HEK293 (cell line): Measurements from ENCODE around the gene TRIM44.

Source experiments
- CTCF ChIA-PET: fragments of 350-600 bp; formaldehyde crosslinking; extraction: SDS; loops from one replicate; lab custom pipeline; 2021; ENCODE audit warnings: antibody characterized with exemption; lab: Yijun Ruan, JAX
- POLR2A ChIA-PET: fragments of 300-600 bp; formaldehyde crosslinking; extraction: SDS; loops from one replicate; lab custom pipeline; 2020; ENCODE audit warnings: antibody characterized with exemption, inconsistent platforms; lab: Yijun Ruan, JAX
- H3K27ac ChIP-seq: fragments of 200-500 bp; sonication (Bioruptor generic); 2 replicates; pipeline ENCODE4 v1.5.1; 2014; ENCODE audit warnings: low read depth, low read length, control low read depth, inconsistent platforms; ENCODE audit errors: extremely low read depth
- H3K36me3 ChIP-seq, 2 experiments: fragments of 200-500 bp in 1 of 2; sonication (Bioruptor generic) in 1 of 2; 1 replicate in 1 of 2; 2 replicates in 1 of 2; pipeline ENCODE4 v1.5.1; 2014 to 2017; ENCODE audit warnings: inconsistent platforms in 2 of 2, low read length in 2 of 2; ENCODE audit not compliant: control insufficient read depth in 2 of 2, insufficient read depth in 1 of 2
- H3K4me1 ChIP-seq: fragments of 200-500 bp; sonication (Bioruptor generic); 2 replicates; pipeline ENCODE4 v1.5.1; 2014; ENCODE audit warnings: mild to moderate bottlenecking, low read length, inconsistent platforms; ENCODE audit not compliant: control insufficient read depth, insufficient read depth
- H3K4me3 ChIP-seq: 2 replicates; pipeline ENCODE4 v1.5.1; 2011; ENCODE audit warnings: low read depth, mild to moderate bottlenecking, control low read depth, low read length, moderate library complexity
- H3K9me3 ChIP-seq: fragments of 200-500 bp; sonication (Bioruptor generic); 2 replicates; pipeline ENCODE4 v1.5.1; 2014; ENCODE audit warnings: low read depth, low read length, inconsistent platforms; ENCODE audit not compliant: control insufficient read depth, insufficient read depth
- GLIS1 ChIP-seq: fragments of 450-650 bp; formaldehyde crosslinking; IDR thresholded peaks from 2 replicates; pipeline ENCODE4 v1.5.1; 2016; ENCODE audit warnings: missing biosample characterization, missing genetic modification characterization
- KLF8 ChIP-seq: fragments of 450-650 bp; formaldehyde crosslinking; IDR thresholded peaks from 2 replicates; pipeline ENCODE4 v1.5.1; 2016; ENCODE audit warnings: missing biosample characterization, missing genetic modification characterization
- MEIS1 ChIP-seq: sonication (generic); formaldehyde crosslinking; IDR thresholded peaks from 2 replicates; pipeline ENCODE4 v1.8.1; 2022; ENCODE audit warnings: missing genetic modification reagents, mild to moderate bottlenecking, borderline replicate concordance
- ZBTB17 ChIP-seq: fragments of 450-650 bp; formaldehyde crosslinking; IDR thresholded peaks from 2 replicates; pipeline ENCODE4 v1.5.1; 2016; ENCODE audit warnings: missing biosample characterization, missing genetic modification characterization
- ZBTB48 ChIP-seq: fragments of 450-650 bp; formaldehyde crosslinking; IDR thresholded peaks from 2 replicates; pipeline ENCODE4 v1.5.1; 2016; ENCODE audit warnings: missing biosample characterization, missing genetic modification characterization
- ZBTB6 ChIP-seq: fragments of 450-650 bp; formaldehyde crosslinking; IDR thresholded peaks from 2 replicates; pipeline ENCODE4 v1.5.1; 2017; ENCODE audit warnings: missing biosample characterization, missing genetic modification characterization
- ZFP41 ChIP-seq: fragments of 450-650 bp; formaldehyde crosslinking; IDR thresholded peaks from 2 replicates; pipeline ENCODE4 v1.5.1; 2016; ENCODE audit warnings: missing biosample characterization, missing genetic modification characterization, borderline replicate concordance
- ZIC2 ChIP-seq: fragments of 450-650 bp; formaldehyde crosslinking; IDR thresholded peaks from 2 replicates; pipeline ENCODE4 v1.5.1; 2016; ENCODE audit warnings: missing biosample characterization, missing genetic modification characterization
- ZNF112 ChIP-seq: fragments of 450-650 bp; formaldehyde crosslinking; IDR thresholded peaks from 2 replicates; pipeline ENCODE4 v1.5.0; 2017; ENCODE audit warnings: missing biosample characterization, missing genetic modification characterization
- ZNF138 ChIP-seq: fragments of 450-650 bp; formaldehyde crosslinking; IDR thresholded peaks from 2 replicates; pipeline ENCODE4 v1.5.1; 2016; ENCODE audit warnings: missing biosample characterization, missing genetic modification characterization, borderline replicate concordance
- ZNF140 ChIP-seq: fragments of 450-650 bp; formaldehyde crosslinking; IDR thresholded peaks from 2 replicates; pipeline ENCODE4 v1.5.1; 2016; ENCODE audit warnings: missing biosample characterization, missing genetic modification characterization
- ZNF169 ChIP-seq: fragments of 450-650 bp; formaldehyde crosslinking; IDR thresholded peaks from 2 replicates; pipeline ENCODE4 v1.5.1; 2016; ENCODE audit warnings: missing biosample characterization, missing genetic modification characterization
- ZNF211 ChIP-seq: fragments of 450-650 bp; formaldehyde crosslinking; IDR thresholded peaks from 2 replicates; pipeline ENCODE4 v1.5.1; 2016; ENCODE audit warnings: low read depth, missing biosample characterization, missing genetic modification characterization
- ZNF23 ChIP-seq: fragments of 450-650 bp; formaldehyde crosslinking; IDR thresholded peaks from 2 replicates; pipeline ENCODE4 v1.5.1; 2016; ENCODE audit warnings: missing biosample characterization, missing genetic modification characterization, borderline replicate concordance
- ZNF248 ChIP-seq: fragments of 450-650 bp; formaldehyde crosslinking; IDR thresholded peaks from 2 replicates; pipeline ENCODE4 v1.5.1; 2017; ENCODE audit warnings: missing biosample characterization, missing genetic modification characterization
- ZNF280D ChIP-seq: fragments of 450-650 bp; formaldehyde crosslinking; IDR thresholded peaks from 2 replicates; pipeline ENCODE4 v1.5.1; 2016; ENCODE audit warnings: missing biosample characterization, missing genetic modification characterization
- ZNF302 ChIP-seq: fragments of 450-650 bp; formaldehyde crosslinking; IDR thresholded peaks from 2 replicates; pipeline ENCODE4 v1.5.1; 2016; ENCODE audit warnings: missing biosample characterization, missing genetic modification characterization, low read depth
- ZNF416 ChIP-seq: fragments of 450-650 bp; formaldehyde crosslinking; IDR thresholded peaks from 2 replicates; pipeline ENCODE4 v1.5.1; 2016; ENCODE audit warnings: missing biosample characterization, missing genetic modification characterization
- ZNF510 ChIP-seq: fragments of 450-650 bp; formaldehyde crosslinking; IDR thresholded peaks from 2 replicates; pipeline ENCODE4 v1.5.1; 2018; ENCODE audit warnings: mild to moderate bottlenecking, missing genetic modification characterization, missing biosample characterization; ENCODE audit not compliant: insufficient replicate concordance
- ZNF513 ChIP-seq: fragments of 450-650 bp; IDR thresholded peaks from 2 replicates; pipeline ENCODE4 v1.5.1; 2018; ENCODE audit warnings: missing biosample characterization, missing genetic modification characterization
- ZNF518A ChIP-seq: fragments of 450-650 bp; formaldehyde crosslinking; conservative IDR thresholded peaks from 2 replicates; pipeline ENCODE4 v1.5.1; 2016; ENCODE audit warnings: low read depth, missing biosample characterization, missing genetic modification characterization
- ZNF521 ChIP-seq: fragments of 450-650 bp; formaldehyde crosslinking; IDR thresholded peaks from 2 replicates; pipeline ENCODE4 v1.5.1; 2017; ENCODE audit warnings: missing biosample characterization, mild to moderate bottlenecking, missing genetic modification characterization
- ZNF677 ChIP-seq: fragments of 450-650 bp; IDR thresholded peaks from 2 replicates; pipeline ENCODE4 v1.5.0; 2018; ENCODE audit warnings: missing biosample characterization, mild to moderate bottlenecking, missing genetic modification characterization, moderate library complexity
- ZNF76 ChIP-seq: fragments of 450-650 bp; formaldehyde crosslinking; IDR thresholded peaks from 2 replicates; pipeline ENCODE4; 2016; ENCODE audit warnings: low read depth, missing biosample characterization, missing genetic modification characterization, borderline replicate concordance
- ZSCAN23 ChIP-seq: fragments of 450-650 bp; formaldehyde crosslinking; IDR thresholded peaks from 2 replicates; pipeline ENCODE4 v1.5.1; 2016; ENCODE audit warnings: missing biosample characterization, missing genetic modification characterization

TRIM44 gene

GRCh38 chr11:35655856-35656255, 6.7 kb upstream of the TRIM44 start:
- H3K9me3 ChIP-seq: no peaks in the 10 kb centered on the region
- CTCF ChIA-PET: no interaction called here
- H3K4me1 ChIP-seq: peaks cover 2% of the 10 kb centered on the region; the same call in 1 of the 2 replicates
- no peaks in the 10 kb centered on the region for H3K36me3 ChIP-seq
- TF ChIP-seq ZNF280D: no peak
- no peak for TF ChIP-seq ZNF513 (tag by site-specific recombination)
- TF ChIP-seq ZNF140 (tag by site-specific recombination): no peak
- TF ChIP-seq ZNF248 (tag by site-specific recombination): no peak
- TF ChIP-seq ZNF416 (tag by site-specific recombination): no peak
- no peak for TF ChIP-seq KLF8 (tag by site-specific recombination)
- TF ChIP-seq ZNF76: no peak
- no peak for TF ChIP-seq ZNF23 (tag by site-specific recombination)
- TF ChIP-seq ZNF211 (tag by site-specific recombination): no peak
- no peak for TF ChIP-seq ZNF138
- TF ChIP-seq ZFP41 (tag by site-specific recombination): no peak
- TF ChIP-seq ZNF169 (tag by site-specific recombination): no peak
- no peak for TF ChIP-seq ZIC2 (tag by site-specific recombination)
- TF ChIP-seq ZBTB17 (tag by site-specific recombination): no peak
- TF ChIP-seq ZNF521 (tag by site-specific recombination): no peak
- TF ChIP-seq ZNF302: no peak
- TF ChIP-seq ZSCAN23 (tag by site-specific recombination): no peak
- no peak for TF ChIP-seq ZNF677 (tag by site-specific recombination)
- TF ChIP-seq, all 188 proteins: peak for 0
- Histone ChIP-seq H3K27ac (no peak overlapping the region), H3K4me3 (no peak overlapping the region)
- POLR2A ChIA-PET: interaction anchor here (0.8 kb wide), 1 partner anchor 27 kb away, joined by 4 read pairs; no protein-coding TSS in a partner anchor

- H3K4me1 ChIP-seq: peaks cover 2% of the 10 kb centered on the region
- ChIA-PET CTCF (interaction anchor here (0.5 to 0.6 kb wide), 2 partner anchors 45 to 151 kb away, joined by 3 to 4 read pairs; no protein-coding TSS in a partner anchor), POLR2A (no interaction called here)
- no peaks in the 10 kb centered on the region for H3K36me3 ChIP-seq
- H3K27ac ChIP-seq: no peak overlapping the region
- H3K4me3 ChIP-seq: no peak overlapping the region
- no peaks in the 10 kb centered on the region for H3K9me3 ChIP-seq
- TF ChIP-seq ZNF510 (no peak), ZNF112 (tag by site-specific recombination) (no peak), MEIS1 (CRISPR knock-in tag) (no peak), GLIS1 (no peak), ZBTB48 (tag by site-specific recombination) (no peak), ZNF518A (tag by site-specific recombination) (no peak), ZNF416 (tag by site-specific recombination) (no peak), ZBTB6 (no peak)
Measured at GRCh38 chr11:35658020-35658948, 4.3 kb upstream of the TRIM44 start.
